Activated T-cell treated with anti-CD3 and anti-CD28 coated beads, Interleukin-2, amount 50 U/mL, for 24 hours (primary cell): Measurements from ENCODE around the gene C3orf49.

ENCODE experiments used
- DNase-seq: peaks from one replicate; pipeline ENCODE4 v3.0.0-alpha.2; 2020
- H3K27ac Mint-ChIP-seq: 2 replicates; pipeline ENCODE4 v1.8.0; 2020; ENCODE audit warnings: mild to moderate bottlenecking, mixed read lengths
- H3K27me3 Mint-ChIP-seq: 2 replicates; pipeline ENCODE4 v1.8.0; 2020; ENCODE audit warnings: mixed read lengths
- H3K36me3 Mint-ChIP-seq: 2 replicates; pipeline ENCODE4 v1.8.0; 2020; ENCODE audit warnings: low read depth, mixed read lengths
- H3K4me1 Mint-ChIP-seq: 2 replicates; pipeline ENCODE4 v1.8.0; 2020; ENCODE audit warnings: low read depth, mixed read lengths
- H3K4me3 Mint-ChIP-seq: 2 replicates; pipeline ENCODE4 v1.8.0; 2020; ENCODE audit warnings: mild to moderate bottlenecking, moderate library complexity, mixed read lengths
- H3K9me3 Mint-ChIP-seq: 2 replicates; pipeline ENCODE4 v1.8.0; 2020; ENCODE audit warnings: mixed read lengths

The C3orf49 gene

GRCh38 chr3:63819151-63819398 is at the start of gene C3orf49:
TSS of gene C3orf49 (plus strand) at chr3:63819299. CDS start at chr3:63819472, 173 bp downstream.
- no peaks in the 10 kb centered on the region for H3K27me3 Mint-ChIP-seq
- H3K36me3 Mint-ChIP-seq, result peaks cover 8% of the 10 kb centered on the region
- DNase-seq, result no peak
- no peak within 1 kb of the TSS for H3K4me3 Mint-ChIP-seq
- H3K9me3 Mint-ChIP-seq, result no peaks in the 10 kb centered on the region
- H3K4me1 Mint-ChIP-seq, result peaks cover 1% of the 10 kb centered on the region
- H3K27ac Mint-ChIP-seq, result no peak within 1 kb of the TSS

- no peaks in the 10 kb centered on the region for H3K4me1 Mint-ChIP-seq
- H3K9me3 Mint-ChIP-seq, result no peaks in the 10 kb centered on the region
- no peaks in the 10 kb centered on the region for H3K27me3 Mint-ChIP-seq
- no peak overlapping the region for H3K27ac Mint-ChIP-seq
- no peak overlapping the region for H3K4me3 Mint-ChIP-seq
- DNase-seq, result no peak
- H3K36me3 Mint-ChIP-seq, result no peaks in the 10 kb centered on the region
Measured at GRCh38 chr3:63774781-63775180, 44.3 kb upstream of the C3orf49 start.

GRCh38 chr3:63779227-63779626 is 39.9 kb upstream of the C3orf49 start:
- Mint-ChIP-seq H3K27me3 (no peaks in the 10 kb centered on the region), H3K27ac (no peak overlapping the region), H3K9me3 (no peaks in the 10 kb centered on the region), H3K36me3 (no peaks in the 10 kb centered on the region), H3K4me3 (no peak overlapping the region), H3K4me1 (no peaks in the 10 kb centered on the region)
- no peak for DNase-seq

- H3K27me3 Mint-ChIP-seq, result peaks cover 5% of the 10 kb centered on the region
- DNase-seq, result no peak
- no peaks in the 10 kb centered on the region for H3K9me3 Mint-ChIP-seq
Measured at GRCh38 chr3:63791974-63792373, 27.1 kb upstream of the C3orf49 start.

GRCh38 chr3:63795438-63795837 is 23.7 kb upstream of the C3orf49 start:
- Mint-ChIP-seq H3K27me3 (no peaks in the 10 kb centered on the region), H3K9me3 (no peaks in the 10 kb centered on the region), H3K4me3 (no peak overlapping the region), H3K27ac (no peak overlapping the region), H3K4me1 (no peaks in the 10 kb centered on the region), H3K36me3 (no peaks in the 10 kb centered on the region)
- no peak for DNase-seq

More at GRCh38 chr3:63791974-63792373, 27.1 kb upstream of the C3orf49 start:
- Mint-ChIP-seq H3K36me3 (no peaks in the 10 kb centered on the region), H3K27ac (no peak overlapping the region), H3K4me3 (no peak overlapping the region), H3K4me1 (no peaks in the 10 kb centered on the region)

GRCh38 chr3:63798544-63798943 is 20.6 kb upstream of the C3orf49 start:
- H3K27ac Mint-ChIP-seq, result no peak overlapping the region
- no peaks in the 10 kb centered on the region for H3K27me3 Mint-ChIP-seq
- H3K4me1 Mint-ChIP-seq, result no peaks in the 10 kb centered on the region
- no peak for DNase-seq
- H3K9me3 Mint-ChIP-seq, result no peaks in the 10 kb centered on the region
- H3K4me3 Mint-ChIP-seq, result no peak overlapping the region
- H3K36me3 Mint-ChIP-seq, result no peaks in the 10 kb centered on the region

- Mint-ChIP-seq H3K27ac (no peak overlapping the region), H3K36me3 (no peaks in the 10 kb centered on the region), H3K4me1 (no peaks in the 10 kb centered on the region), H3K4me3 (no peak overlapping the region), H3K9me3 (no peaks in the 10 kb centered on the region), H3K27me3 (no peaks in the 10 kb centered on the region)
- DNase-seq, result no peak
Measured at GRCh38 chr3:63798949-63799348, 20.1 kb upstream of the C3orf49 start.

- no peak for DNase-seq
- Mint-ChIP-seq H3K4me3 (no peak overlapping the region), H3K9me3 (no peaks in the 10 kb centered on the region), H3K36me3 (no peaks in the 10 kb centered on the region), H3K4me1 (no peaks in the 10 kb centered on the region), H3K27me3 (no peaks in the 10 kb centered on the region), H3K27ac (no peak overlapping the region)
Measured at GRCh38 chr3:63800097-63800496, 19.0 kb upstream of the C3orf49 start.

- Mint-ChIP-seq H3K4me1 (no peaks in the 10 kb centered on the region), H3K9me3 (no peaks in the 10 kb centered on the region), H3K36me3 (no peaks in the 10 kb centered on the region), H3K27me3 (no peaks in the 10 kb centered on the region), H3K4me3 (no peak overlapping the region), H3K27ac (no peak overlapping the region)
- DNase-seq, result no peak
Measured at GRCh38 chr3:63803911-63804310, 15.2 kb upstream of the C3orf49 start.

- H3K4me1 Mint-ChIP-seq, result no peaks in the 10 kb centered on the region
- no peak overlapping the region for H3K4me3 Mint-ChIP-seq
- no peak for DNase-seq
- no peaks in the 10 kb centered on the region for H3K27me3 Mint-ChIP-seq
- no peaks in the 10 kb centered on the region for H3K9me3 Mint-ChIP-seq
- H3K27ac Mint-ChIP-seq, result no peak overlapping the region
- H3K36me3 Mint-ChIP-seq, result no peaks in the 10 kb centered on the region
Measured at GRCh38 chr3:63807961-63808565, 11.0 kb upstream of the C3orf49 start.

GRCh38 chr3:63808633-63809032 is 10.5 kb upstream of the C3orf49 start:
- Mint-ChIP-seq H3K4me1 (no peaks in the 10 kb centered on the region), H3K9me3 (no peaks in the 10 kb centered on the region), H3K4me3 (no peak overlapping the region), H3K27me3 (no peaks in the 10 kb centered on the region), H3K36me3 (no peaks in the 10 kb centered on the region), H3K27ac (no peak overlapping the region)
- DNase-seq, result no peak

- H3K27ac Mint-ChIP-seq, result no peak overlapping the region
- H3K9me3 Mint-ChIP-seq, result no peaks in the 10 kb centered on the region
- no peaks in the 10 kb centered on the region for H3K27me3 Mint-ChIP-seq
- H3K4me3 Mint-ChIP-seq, result no peak overlapping the region
- no peaks in the 10 kb centered on the region for H3K36me3 Mint-ChIP-seq
- H3K4me1 Mint-ChIP-seq, result no peaks in the 10 kb centered on the region
- no peak for DNase-seq
Measured at GRCh38 chr3:63809607-63810006, 9.5 kb upstream of the C3orf49 start.

- peaks cover 3% of the 10 kb centered on the region for H3K36me3 Mint-ChIP-seq
- no peak overlapping the region for H3K27ac Mint-ChIP-seq
- no peak overlapping the region for H3K4me3 Mint-ChIP-seq
- no peaks in the 10 kb centered on the region for H3K9me3 Mint-ChIP-seq
- no peak for DNase-seq
- peaks cover 1% of the 10 kb centered on the region for H3K4me1 Mint-ChIP-seq
- no peaks in the 10 kb centered on the region for H3K27me3 Mint-ChIP-seq
Measured at GRCh38 chr3:63814237-63814636, 4.9 kb upstream of the C3orf49 start.

- DNase-seq, result no peak
- Mint-ChIP-seq H3K4me1 (peaks cover 1% of the 10 kb centered on the region), H3K27me3 (no peaks in the 10 kb centered on the region), H3K27ac (no peak overlapping the region), H3K36me3 (peaks cover 3% of the 10 kb centered on the region), H3K4me3 (no peak overlapping the region), H3K9me3 (no peaks in the 10 kb centered on the region)
Measured at GRCh38 chr3:63817225-63817624, 1.9 kb upstream of the C3orf49 start.

- peaks cover 8% of the 10 kb centered on the region for H3K36me3 Mint-ChIP-seq
- no peaks in the 10 kb centered on the region for H3K9me3 Mint-ChIP-seq
- no peaks in the 10 kb centered on the region for H3K27me3 Mint-ChIP-seq
- H3K4me1 Mint-ChIP-seq, result peaks cover 1% of the 10 kb centered on the region
- no peak overlapping the region for H3K4me3 Mint-ChIP-seq
- DNase-seq, result peak; percentile 62
- H3K27ac Mint-ChIP-seq, result no peak overlapping the region
Measured at GRCh38 chr3:63818282-63819150, 583 bp upstream of the C3orf49 start.
